GM23248 (cell line): ENCODE measurements around the gene TCF12. TPM values are rescaled to one million over a fixed set of nuclear protein-coding genes. Genes with fewer than 3 reads are reported as not detected.
"Not testable (repeated sequence)": the region's sequence is repeated elsewhere in the genome, so short reads cannot be mapped to it uniquely, and the experiment has no call there.

Experiments used
- DNase-seq: peaks from one replicate; pipeline ENCODE4 v3.0.0-alpha.2; 2015
- H2AFZ ChIP-seq: fragments of 200-600 bp; sonication (generic); 2 replicates; pipeline ENCODE4 v1.6.1; 2016; ENCODE audit warnings: antibody characterized with exemption
- H3F3A ChIP-seq: fragments of 200-600 bp; sonication (generic); 2 replicates; pipeline ENCODE4 v1.6.1; 2016; ENCODE audit warnings: mild to moderate bottlenecking, antibody characterized with exemption, mixed run types; ENCODE audit not compliant: insufficient read depth
- H3K27ac ChIP-seq: fragments of 200-600 bp; sonication (generic); 2 replicates; pipeline ENCODE4 v1.5.1; 2016; ENCODE audit warnings: mild to moderate bottlenecking
- H3K27me3 ChIP-seq: fragments of 200-600 bp; sonication (generic); replicated peaks from 2 replicates; pipeline ENCODE4 v1.6.1; 2016; ENCODE audit warnings: mild to moderate bottlenecking; ENCODE audit not compliant: insufficient read depth
- H3K36me3 ChIP-seq: fragments of 200-600 bp; sonication (generic); 2 replicates; pipeline ENCODE4 v1.6.1; 2016; ENCODE audit warnings: low read depth, mild to moderate bottlenecking
- H3K4me1 ChIP-seq: fragments of 200-600 bp; sonication (generic); 2 replicates; pipeline ENCODE4 v1.6.1; 2016; ENCODE audit warnings: mild to moderate bottlenecking; ENCODE audit not compliant: insufficient read depth
- H3K4me2 ChIP-seq: fragments of 200-600 bp; sonication (generic); one replicate; pipeline ENCODE4 v1.6.1; 2016; ENCODE audit warnings: mild to moderate bottlenecking; ENCODE audit not compliant: unreplicated experiment
- H3K4me3 ChIP-seq: fragments of 200-600 bp; sonication (generic); 2 replicates; pipeline ENCODE4 v1.5.1; 2016; ENCODE audit warnings: mild to moderate bottlenecking
- H3K79me2 ChIP-seq: fragments of 200-600 bp; sonication (generic); 2 replicates; pipeline ENCODE4 v1.6.1; 2016; ENCODE audit warnings: mild to moderate bottlenecking; ENCODE audit not compliant: insufficient read depth
- H3K9ac ChIP-seq: fragments of 200-600 bp; sonication (generic); 2 replicates; pipeline ENCODE4 v1.6.1; 2016; ENCODE audit warnings: mild to moderate bottlenecking
- H3K9me2 ChIP-seq: fragments of 200-600 bp; sonication (generic); 2 replicates; pipeline ENCODE4 v1.6.1; 2016; ENCODE audit warnings: mixed run types, mild to moderate bottlenecking, moderate library complexity; ENCODE audit not compliant: insufficient read depth
- H3K9me3 ChIP-seq: fragments of 200-600 bp; sonication (generic); one replicate; pipeline ENCODE4 v1.6.1; 2017; ENCODE audit warnings: low read depth
- H4K20me1 ChIP-seq: fragments of 200-600 bp; sonication (generic); 2 replicates; pipeline ENCODE4 v1.6.0; 2016; ENCODE audit not compliant: insufficient read depth
- EZH2 ChIP-seq: fragments of 200-600 bp; sonication (generic); IDR thresholded peaks from 2 replicates; pipeline ENCODE4 v1.6.1; 2018; ENCODE audit warnings: antibody characterized with exemption, mild to moderate bottlenecking; ENCODE audit not compliant: insufficient read depth, poor library complexity, severe bottlenecking
- EZH2phosphoT487 ChIP-seq: fragments of 200-600 bp; sonication (generic); IDR thresholded peaks from 2 replicates; pipeline ENCODE4 v1.6.1; 2018; ENCODE audit warnings: antibody characterized with exemption, moderate library complexity, mild to moderate bottlenecking, low read depth; ENCODE audit not compliant: insufficient read depth
- WGBS, 2 experiments: methylation state at CpG; one replicate each; pipeline ENCODE4 v1.1.6; 2015 to 2017; ENCODE audit warnings: low lambda C conversion rate in 2 of 2, low coverage in 1 of 2; ENCODE audit errors: missing lambda C conversion rate in 2 of 2; 5-methylcytosine and 5-hydroxymethylcytosine counted together
- in situ Hi-C: fragments of 300-500 bp; cut with MboI; formaldehyde crosslinking; loops from 2 replicates; pipeline ENCODE4 v1.15.0; 2020
- polyA plus RNA-seq: library from polyadenylated mRNA; unstranded; fragments of >200 nt; fragmentation: Nextera tagmentation; extraction: Ambion mirVana; gene quantifications from 2 replicates; pipeline ENCODE4 v1.2.1, GENCODE V29; 2016
- total RNA-seq: library from RNA; depleted of rRNA; stranded (reverse); fragments of >200 nt; shearing (Covaris generic); gene quantifications from 2 replicates; pipeline ENCODE4 v1.2.3, GENCODE V29; 2014

The TCF12 gene
- total and polyA plus RNA-seq, 2 experiments from 2014 or later, result 53.6 to 58.6 TPM

- no peak overlapping the region for H3K4me2 ChIP-seq
- peaks cover 99% of the 10 kb centered on the region for H3K79me2 ChIP-seq
- no peak for DNase-seq
- peaks cover 1% of the 10 kb centered on the region; the same call in 1 of the 2 replicates for H3K36me3 ChIP-seq
- H3F3A ChIP-seq, result peaks cover 27% of the 10 kb centered on the region
- H3K27ac ChIP-seq, result no peak overlapping the region
- no peaks in the 10 kb centered on the region for H3K27me3 ChIP-seq
- no peaks in the 10 kb centered on the region for H3K9me3 ChIP-seq
- H2AFZ ChIP-seq, result no peak overlapping the region
- peaks cover 21% of the 10 kb centered on the region for H4K20me1 ChIP-seq
- TF ChIP-seq EZH2phosphoT487 (no peak), EZH2 (no peak)
- H3K4me3 ChIP-seq, result no peak overlapping the region
- 71 to 77% methylated on average over 2 of the region's 2 CpGs for WGBS, 2 experiments
- H3K4me1 ChIP-seq, result peaks cover 34% of the 10 kb centered on the region
- in situ Hi-C loops, result no loop called here
- no peak overlapping the region for H3K9ac ChIP-seq
- no peaks in the 10 kb centered on the region for H3K9me2 ChIP-seq
Observed at GRCh38 chr15:56930669-56931313, 12.3 kb downstream of the TCF12 start.

- peaks cover 21% of the 10 kb centered on the region for H4K20me1 ChIP-seq
- no peak overlapping the region for H3K4me3 ChIP-seq
- 62 to 69% methylated on average over 1 of the region's 1 CpG for WGBS, 2 experiments
- H3K9me3 ChIP-seq, result no peaks in the 10 kb centered on the region
- no peak overlapping the region for H2AFZ ChIP-seq
- no peak overlapping the region for H3K27ac ChIP-seq
- peaks cover 23% of the 10 kb centered on the region for H3F3A ChIP-seq
- in situ Hi-C loops, result no loop called here
- H3K9ac ChIP-seq, result no peak overlapping the region
- peaks cover 4% of the 10 kb centered on the region; the same call in 1 of the 2 replicates for H3K36me3 ChIP-seq
- no peaks in the 10 kb centered on the region for H3K9me2 ChIP-seq
- peaks cover 34% of the 10 kb centered on the region for H3K4me1 ChIP-seq
- no peaks in the 10 kb centered on the region for H3K27me3 ChIP-seq
- H3K79me2 ChIP-seq, result peaks cover 99% of the 10 kb centered on the region
- no peak for DNase-seq
- H3K4me2 ChIP-seq, result no peak overlapping the region
- TF ChIP-seq EZH2, result no peak
- TF ChIP-seq EZH2phosphoT487, result no peak
Observed at GRCh38 chr15:56931639-56932508, 13.4 kb downstream of the TCF12 start.

- H3K27me3 ChIP-seq, H2AFZ ChIP-seq, H3K4me3 ChIP-seq, H3K9ac ChIP-seq, DNase-seq, H3K36me3 ChIP-seq, H3K4me2 ChIP-seq, H3K27ac ChIP-seq, H3K9me3 ChIP-seq, in situ Hi-C loops, H3K9me2 ChIP-seq: not testable (repeated sequence)
- Histone ChIP-seq H4K20me1 (peaks cover 21% of the 10 kb centered on the region), H3F3A (peaks cover 20% of the 10 kb centered on the region), H3K4me1 (peaks cover 34% of the 10 kb centered on the region), H3K79me2 (peaks cover 99% of the 10 kb centered on the region)
- 95 to 99% methylated on average over 4 of the region's 4 CpGs for WGBS, 2 experiments
Observed at GRCh38 chr15:56932509-56932868, 14.0 kb downstream of the TCF12 start.

GRCh38 chr15:56933410-56933809, 15.0 kb downstream of the TCF12 start:
- peaks cover 99% of the 10 kb centered on the region for H3K79me2 ChIP-seq
- no peak overlapping the region for H3K27ac ChIP-seq
- H3K4me2 ChIP-seq, result no peak overlapping the region
- H3K9ac ChIP-seq, result no peak overlapping the region
- TF ChIP-seq EZH2phosphoT487 (no peak), EZH2 (no peak)
- H3F3A ChIP-seq, result peaks cover 17% of the 10 kb centered on the region
- peaks cover 12% of the 10 kb centered on the region; the same call in 1 of the 2 replicates for H4K20me1 ChIP-seq
- in situ Hi-C loops, result no loop called here
- H3K4me3 ChIP-seq, result no peak overlapping the region
- H3K9me2 ChIP-seq, result no peaks in the 10 kb centered on the region
- no peak for DNase-seq
- H3K36me3 ChIP-seq, result peaks cover 4% of the 10 kb centered on the region; the same call in 1 of the 2 replicates
- no peaks in the 10 kb centered on the region for H3K27me3 ChIP-seq
- H3K4me1 ChIP-seq, result peaks cover 25% of the 10 kb centered on the region
- 97 to 100% methylated on average over 1 of the region's 1 CpG for WGBS, 2 experiments
- no peaks in the 10 kb centered on the region for H3K9me3 ChIP-seq
- no peak overlapping the region for H2AFZ ChIP-seq
